HPDE6-E6E7 (cell line): ENCODE measurements around the gene USP48.
A peak's percentile ranks its signal among the peaks of the same experiment; 100 is the strongest.

Experiments
- DNase-seq: peaks from one replicate; pipeline ENCODE4 v3.0.0; 2011; ENCODE audit warnings: missing footprints; ENCODE audit errors: extremely low spot score

The USP48 gene

DNA sequence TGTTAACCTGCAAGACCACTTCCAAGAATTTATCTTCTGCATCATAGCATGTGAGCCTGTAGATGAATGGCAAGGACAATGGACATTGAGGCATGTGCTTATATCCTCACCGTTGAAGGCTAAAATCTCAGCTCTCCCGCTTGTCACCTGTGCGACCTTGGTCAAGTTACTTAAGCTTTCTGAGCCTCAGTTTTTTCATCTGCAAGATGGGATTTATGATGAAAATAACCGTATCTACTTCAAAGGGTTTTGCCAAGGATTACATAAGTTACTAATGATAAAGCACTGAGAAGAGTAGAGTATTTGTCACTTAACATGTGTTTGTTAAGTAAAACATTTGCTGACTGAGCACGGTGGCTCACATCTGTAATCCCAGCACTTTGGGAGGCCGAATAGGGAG, 128.7 kb downstream of the USP48 start:
- no peak for DNase-seq

DNA sequence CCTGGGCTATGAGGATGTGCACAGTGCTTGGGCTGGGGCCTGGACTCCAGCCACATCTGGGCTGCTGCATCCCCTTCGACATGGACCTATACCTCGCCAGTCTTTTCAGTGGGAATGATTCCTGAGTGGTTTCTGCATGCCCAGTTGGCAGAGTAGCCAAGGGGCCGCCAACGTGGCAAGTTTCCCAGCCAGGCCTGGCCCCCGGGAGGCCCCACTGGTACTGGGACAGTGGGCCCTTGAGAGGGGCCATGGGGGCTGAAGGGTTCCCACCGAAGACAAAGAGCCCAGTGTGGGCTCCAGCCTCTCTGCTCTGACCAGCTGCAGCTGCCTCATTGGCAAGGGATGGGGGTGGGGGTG, 129.2 kb downstream of the USP48 start:
- DNase-seq: no peak

DNA sequence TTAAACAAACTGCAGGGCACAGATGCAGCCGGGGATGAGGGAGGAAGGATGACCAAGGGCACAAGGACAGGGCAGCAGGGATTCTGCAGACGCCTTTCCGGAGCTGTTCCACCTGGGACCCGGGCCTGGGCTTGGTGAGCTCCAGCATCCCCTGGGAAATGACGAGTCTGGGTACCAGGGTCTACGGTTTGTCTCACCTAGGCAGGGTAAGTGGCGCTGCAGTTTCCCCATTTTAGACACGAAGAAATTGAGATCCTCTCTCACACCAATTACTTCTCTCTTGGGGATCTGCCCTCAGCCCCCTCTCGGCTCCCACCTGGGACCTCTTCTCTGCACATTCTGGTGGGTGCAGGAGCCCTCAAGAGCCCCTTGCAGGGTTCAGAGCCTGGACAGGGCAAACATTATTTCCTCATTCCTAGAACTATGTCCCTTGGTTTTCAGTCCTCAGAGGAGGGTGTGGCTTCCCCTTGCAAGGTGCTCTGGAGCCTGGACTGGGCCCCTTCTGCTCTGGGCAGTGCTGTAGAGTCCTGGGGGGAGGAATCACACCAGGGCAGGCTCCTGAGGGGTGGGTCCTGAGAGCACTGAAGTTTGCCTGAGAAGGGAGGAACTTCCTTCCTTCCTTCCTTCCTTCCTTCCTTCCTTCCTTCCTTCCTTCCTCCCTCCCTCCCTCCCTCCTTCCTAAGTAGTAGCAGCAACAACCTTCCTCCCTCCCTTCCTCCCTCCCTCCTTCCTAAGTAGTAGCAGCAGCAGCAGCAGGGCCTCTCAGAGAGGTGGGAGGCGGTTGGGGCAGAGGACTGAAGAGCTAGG, 129.8 kb downstream of the USP48 start:
- no peak for DNase-seq

DNA sequence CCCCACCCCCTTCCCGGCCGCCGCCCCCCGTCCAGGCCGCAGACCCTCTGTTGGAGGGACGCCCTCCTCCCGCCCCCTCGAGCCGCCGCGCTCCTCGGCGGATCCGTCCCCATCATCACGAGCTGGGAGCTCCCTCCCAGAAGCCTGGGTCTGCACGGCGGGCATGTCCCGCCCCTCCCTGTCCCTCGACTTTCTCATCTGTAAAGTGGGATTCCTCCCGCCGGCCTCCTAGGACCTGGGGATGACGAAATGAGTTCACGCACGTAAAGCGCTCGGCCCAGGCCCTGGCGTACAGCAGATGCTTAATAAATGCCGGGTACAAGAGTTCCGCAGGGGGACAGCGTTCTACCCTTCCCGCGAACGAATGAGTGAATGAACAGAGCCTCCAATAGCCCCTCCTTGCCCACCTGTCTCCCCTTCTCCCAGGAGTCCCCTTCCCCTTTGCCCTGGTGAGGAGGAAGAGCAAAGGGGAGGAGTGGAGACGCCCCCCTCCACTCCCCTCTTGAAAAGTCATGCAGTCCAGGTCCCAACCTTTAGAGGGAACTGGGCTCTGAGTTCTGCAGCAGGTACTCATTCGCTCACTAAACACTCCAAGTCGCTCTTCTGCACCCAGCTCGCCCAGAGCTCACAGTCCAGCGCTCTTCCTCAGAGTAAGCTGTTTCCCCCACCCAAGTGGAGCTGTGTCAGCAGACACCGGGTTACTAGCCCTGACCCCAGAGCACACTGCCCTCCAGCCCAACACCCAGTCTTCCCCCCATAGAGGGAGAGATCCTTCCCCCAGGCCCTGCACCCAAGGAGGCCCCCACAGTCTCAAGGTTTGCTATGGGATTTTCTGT, 130.6 kb downstream of the USP48 start:
- DNase-seq: no peak

DNA sequence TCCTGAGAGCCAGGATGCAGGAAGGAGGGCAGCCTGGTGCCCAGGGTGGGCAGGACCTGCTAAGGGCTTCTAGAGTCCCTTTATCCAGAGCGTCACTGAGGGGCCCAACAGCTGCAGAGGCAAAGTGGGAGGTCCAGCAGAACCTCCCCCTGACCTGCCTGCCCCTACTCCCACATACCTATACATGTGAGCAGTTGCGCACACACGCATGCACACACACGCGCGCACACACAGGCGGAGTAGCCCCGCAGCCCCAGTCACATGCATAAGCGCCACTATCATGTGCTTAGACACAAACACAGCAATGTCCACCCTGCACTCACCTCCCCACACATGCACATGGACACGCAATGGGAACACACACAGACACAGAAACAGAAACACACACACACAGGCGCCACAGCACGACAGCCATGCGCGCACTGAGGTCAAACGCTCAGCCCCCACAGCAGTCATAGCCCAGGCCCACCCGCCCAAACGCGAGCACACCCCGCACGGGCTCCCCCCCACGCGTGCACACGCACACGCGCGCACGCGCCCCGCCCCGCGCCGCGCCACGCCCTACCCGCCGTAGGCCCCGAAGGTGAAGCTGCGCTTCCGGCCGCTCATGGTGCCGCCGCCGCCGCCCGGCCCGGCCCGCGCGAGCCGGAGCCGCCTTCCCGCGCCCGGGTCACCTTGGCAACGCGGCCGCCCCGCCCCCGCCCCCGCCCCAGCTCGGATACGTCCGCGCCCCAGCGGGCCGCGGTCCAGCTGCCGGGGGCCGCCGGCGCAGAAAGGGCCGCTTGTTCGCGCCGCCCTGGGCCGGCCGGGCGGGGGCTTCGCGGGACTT, 131.5 kb downstream of the USP48 start:
- DNase-seq: no peak

DNA sequence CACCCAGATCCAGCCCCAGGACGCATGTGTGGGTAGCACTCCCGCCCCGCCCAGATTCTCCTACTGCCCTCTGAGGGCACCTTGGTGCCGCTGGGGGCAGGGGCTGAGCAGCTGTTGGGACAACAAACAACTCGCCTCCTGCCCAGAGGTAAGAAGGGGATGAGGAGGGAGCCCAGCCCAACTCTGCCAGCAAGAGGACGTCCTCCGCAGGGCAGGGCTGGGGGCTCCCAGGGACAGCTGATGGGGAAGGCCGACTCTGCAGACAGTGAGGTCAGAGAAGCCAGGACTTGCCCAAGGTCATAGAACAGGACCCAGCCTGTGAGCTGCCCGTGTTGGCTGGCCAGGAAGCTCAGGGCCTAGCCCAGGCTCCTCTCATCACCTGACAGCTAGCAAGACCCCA, 132.5 kb downstream of the USP48 start:
- no peak for DNase-seq

DNA sequence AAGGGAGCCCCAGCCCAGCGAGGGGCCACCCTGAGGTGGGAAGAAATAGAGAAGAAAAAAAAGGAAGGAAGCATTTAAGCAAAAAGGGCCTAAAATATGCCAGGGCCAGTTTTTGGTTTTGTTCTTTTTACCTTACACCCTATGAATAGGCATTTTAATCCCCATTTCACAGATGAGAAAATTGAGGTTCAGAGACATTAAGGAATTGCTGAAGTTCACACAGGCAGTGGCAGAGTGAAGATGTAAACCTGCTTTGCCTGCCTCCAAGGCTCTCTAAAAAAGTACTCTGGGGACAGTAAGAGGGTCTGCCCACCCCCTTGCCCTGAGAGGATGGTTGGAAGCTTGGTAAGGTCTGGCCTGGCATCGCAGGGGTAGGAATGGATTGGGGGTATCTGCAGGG, 133.6 kb downstream of the USP48 start:
- no peak for DNase-seq

DNA sequence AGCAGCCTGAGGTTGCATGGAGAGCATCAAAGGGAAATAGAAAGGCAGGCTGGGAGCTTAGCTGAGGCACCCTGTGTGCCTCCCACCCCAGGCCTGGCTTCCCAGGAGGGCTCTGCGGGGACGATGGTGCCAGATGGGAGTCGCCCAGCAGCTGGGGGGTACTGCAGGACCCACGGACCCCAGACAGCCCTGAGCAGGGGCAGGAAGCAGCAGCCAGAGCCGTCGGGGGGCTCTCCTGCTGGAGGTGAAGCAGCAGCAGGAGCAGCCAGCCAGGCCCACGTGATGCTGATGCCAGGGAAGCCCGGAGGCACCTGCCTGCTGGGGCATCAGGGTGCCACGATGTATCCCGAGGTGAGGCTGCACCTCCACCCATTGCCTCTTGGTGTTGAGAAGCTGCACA, 134.2 kb downstream of the USP48 start:
- DNase-seq: no peak

DNA sequence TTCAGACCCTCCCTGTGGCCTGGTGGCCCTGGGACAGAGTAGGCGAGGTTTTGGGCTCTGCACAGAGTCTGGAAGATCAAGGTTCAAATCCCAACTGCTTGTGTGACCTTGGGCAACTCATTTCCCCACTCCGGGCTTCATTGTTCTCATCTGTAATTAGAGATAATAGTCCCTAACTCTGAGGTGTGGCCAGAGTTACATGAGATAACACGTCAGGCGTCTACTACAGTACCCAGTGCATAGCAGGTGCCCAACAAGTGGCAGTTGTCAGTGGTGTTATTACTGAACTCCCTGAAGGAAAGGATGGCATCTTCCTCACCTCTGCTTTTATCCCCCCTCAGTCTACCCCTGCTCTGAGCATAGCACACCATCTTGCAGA, 134.6 kb downstream of the USP48 start:
- DNase-seq: no peak

DNA sequence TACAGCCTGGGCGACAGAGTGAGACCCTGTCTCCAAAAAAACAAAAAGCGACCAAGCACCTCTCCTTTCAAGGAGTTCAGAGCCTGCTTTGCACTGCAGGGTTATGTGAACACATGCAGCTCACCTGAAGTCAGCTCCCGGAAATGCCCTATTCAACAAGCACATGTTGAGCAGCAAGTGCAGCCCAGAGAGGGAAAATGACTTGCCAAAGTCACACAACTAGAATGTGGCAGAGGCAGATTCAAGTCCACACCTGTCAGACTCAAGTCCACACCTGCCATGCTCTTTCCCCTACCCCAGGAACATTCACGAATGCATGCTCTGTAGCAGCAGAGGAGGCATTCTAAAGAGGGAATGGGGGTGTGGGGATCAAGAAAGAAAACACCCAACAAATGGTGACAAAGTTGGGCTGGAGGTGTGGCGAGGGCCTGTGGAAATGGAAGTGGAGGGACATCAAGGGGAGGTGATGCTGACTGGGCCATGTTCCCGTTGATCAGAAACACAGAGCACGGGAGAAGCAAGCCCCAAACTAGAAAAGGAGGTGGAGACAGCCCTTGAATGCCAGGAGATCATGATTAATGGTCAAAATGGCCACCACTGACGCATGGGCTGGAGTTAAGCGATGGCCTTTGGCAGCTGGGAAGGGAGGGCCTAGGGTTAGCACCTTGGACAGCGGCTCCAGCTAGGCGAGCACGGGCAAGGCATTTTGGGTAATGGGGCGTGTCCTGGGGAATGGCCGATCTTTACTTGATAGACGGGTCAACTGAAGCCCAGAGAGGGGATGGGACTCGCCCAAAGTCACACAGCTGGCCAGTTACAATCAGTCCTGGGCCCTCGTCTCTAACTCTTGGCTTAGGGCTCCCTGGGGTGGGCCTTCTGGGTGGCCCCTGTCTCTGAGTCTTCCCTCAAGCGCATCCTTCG, 135.3 kb downstream of the USP48 start:
- DNase-seq: peak; percentile 67

DNA sequence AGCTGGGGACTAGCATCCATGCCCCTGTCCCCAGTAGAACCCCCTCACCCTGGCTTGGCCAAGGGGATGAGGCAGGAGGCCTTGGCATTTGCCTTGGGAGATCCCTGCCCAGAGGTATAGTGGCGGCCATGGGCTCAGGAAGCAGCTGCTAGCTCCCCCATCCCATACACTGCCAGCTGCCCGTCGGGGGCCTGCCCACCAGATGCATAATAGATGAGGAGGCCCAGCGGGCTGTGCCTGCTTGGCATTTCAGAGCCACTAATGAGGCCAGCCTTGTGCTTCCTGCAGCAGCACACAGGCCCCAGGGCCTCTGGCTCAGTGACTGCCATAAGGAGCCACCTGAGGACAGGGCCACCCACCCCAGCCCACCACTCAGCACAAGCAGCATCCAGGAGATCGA, 137.4 kb downstream of the USP48 start:
- DNase-seq: no peak

DNA sequence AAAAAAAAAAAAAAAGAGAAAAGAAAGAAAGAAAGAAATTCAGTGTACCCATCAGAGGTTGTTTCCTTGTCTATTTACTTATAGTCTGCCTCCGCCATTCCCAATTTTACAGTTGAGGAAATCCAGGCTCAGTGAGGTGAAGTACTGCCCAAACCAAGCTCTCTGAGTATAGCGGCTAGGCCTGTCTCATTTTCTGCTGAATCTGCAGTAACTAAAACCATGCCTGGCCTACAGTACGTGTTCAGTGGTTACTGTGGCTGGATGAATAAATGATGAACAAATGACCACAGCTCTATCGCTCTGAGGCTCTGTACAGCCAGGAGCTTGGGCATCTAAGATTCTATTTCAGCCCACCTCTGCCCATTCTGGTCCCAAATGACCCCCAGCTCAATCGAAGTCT, 138.0 kb downstream of the USP48 start:
- DNase-seq: no peak

DNA sequence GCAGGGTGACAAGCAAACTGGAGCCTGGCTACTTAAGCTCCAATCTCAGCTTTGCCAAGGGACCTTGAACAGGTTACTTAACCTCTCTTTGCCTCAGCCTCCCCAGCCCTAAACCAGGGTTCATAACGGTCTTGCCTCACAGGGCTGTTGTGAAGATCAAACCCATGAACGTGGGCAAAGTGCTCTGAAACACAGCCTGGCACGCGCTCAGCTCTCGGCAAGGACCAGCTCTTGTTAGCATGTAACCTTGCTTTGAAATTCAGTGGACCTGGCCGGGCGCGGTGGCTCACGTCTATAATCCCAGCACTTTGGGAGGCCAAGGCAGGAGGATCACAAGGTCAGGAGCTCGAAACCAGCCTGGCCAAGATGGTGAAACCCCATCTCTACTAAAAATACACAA, 138.6 kb downstream of the USP48 start:
- DNase-seq: no peak

DNA sequence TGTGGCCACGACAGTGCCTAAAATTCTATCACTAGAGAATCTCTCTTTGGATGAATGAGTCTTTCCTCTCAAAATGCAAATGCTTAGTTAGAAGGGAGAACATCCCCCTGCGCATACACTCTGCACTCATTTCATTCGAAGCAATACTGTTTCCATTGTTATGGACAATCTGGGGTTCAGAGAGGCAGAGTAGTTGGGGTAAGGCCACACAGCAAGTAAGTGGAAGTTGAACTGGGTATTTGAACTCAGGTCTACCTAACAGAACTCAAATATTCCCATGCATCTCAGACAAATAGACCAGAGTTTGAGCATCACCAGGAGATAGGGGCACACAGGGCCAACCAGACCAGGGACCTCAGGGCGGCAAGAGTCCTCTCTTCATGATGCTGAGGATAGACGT, 139.3 kb downstream of the USP48 start:
- no peak for DNase-seq

DNA sequence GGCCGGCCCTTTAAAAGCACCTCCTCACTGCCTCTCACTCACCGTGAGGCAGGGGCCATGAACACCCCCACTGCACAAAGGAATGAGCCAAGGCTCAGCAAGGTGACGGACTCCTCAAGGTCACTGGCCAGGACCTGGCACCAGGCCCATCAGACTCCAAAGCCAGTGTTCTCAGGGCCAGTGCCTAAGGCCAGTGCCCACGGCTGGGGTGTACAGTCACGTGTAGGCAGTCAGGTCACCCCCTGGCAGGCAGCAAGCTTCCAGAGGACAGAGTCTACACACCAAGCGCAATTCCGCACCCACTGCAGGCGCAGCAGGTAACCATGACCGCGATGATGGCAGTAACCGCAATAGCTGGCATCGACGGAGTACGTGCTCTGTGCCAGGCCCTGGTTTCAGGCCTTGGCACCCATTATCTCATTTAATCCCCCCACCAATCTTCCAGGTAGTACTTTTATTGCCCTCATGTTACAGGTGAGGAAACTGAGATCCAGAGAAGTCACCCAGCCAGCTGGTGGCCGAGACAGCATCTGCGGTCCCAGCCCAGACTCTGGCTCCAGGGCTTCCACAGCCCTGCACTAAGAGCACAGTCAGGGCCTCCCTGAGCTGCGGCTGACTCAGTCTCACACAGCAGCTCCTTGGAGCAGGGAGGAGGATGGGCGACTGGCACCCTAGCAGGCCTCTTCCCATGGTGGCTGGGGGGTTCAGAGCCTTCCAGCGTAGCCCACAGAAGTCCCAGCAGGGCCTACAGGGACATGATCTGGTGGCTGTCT, 140.8 kb downstream of the USP48 start:
- no peak for DNase-seq

DNA sequence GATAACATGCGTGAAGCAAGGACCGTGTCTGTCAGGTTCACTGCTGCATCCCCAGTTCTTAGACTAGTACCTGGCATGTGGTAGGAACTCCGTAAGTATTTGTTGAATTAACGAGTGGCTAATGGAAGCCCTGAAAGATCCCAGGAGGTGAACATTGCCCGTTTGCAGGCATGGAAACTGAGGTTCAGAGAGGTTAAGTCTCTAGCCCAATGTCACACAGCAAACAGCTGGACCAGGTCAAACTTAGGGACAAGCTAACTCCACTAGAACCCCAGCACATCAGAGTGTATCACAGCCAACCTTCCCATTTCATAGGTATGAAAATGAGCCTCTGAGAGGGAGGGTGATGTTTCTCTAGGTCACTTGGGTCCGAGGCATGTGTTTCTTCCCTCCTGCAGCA, 141.4 kb downstream of the USP48 start:
- no peak for DNase-seq

DNA sequence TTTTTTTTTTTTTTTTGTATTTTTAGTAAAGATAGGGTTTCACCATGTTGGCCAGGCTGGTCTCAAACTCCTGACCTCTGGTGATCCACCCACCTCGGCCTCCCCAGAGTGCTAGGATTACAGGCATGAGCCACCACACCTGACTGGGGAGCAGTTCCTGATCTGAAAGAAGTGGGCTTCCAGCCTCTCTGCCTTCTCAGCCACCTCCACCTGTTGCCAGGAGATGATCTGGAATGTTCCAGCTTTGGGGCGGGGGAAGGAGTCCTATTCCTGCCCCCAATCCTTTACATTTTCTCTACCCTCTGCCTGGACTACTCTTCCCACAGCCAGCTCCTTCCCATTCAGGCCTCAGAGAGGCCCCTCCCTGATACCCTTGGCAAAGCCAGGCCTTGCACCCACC, 141.9 kb downstream of the USP48 start:
- no peak for DNase-seq

DNA sequence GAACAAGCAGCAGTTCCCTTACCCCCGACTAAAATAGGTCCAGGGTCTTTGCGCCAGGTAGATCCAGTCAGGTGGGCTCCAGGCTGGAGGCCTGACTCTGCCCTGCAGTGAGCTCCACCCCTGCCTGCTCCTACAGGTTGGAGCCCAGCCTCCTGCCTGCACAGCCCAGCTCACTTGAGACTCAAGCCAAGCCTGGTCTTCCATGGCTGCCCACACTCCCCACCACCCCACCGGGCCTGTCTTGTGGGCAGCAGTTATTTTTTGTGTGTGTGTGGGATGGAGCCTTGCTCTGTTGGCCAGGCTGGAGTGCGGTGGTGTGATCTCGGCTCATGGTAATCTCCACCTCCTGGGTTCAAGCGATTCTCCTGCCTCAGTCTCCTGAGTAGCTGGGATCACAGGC, 142.3 kb downstream of the USP48 start:
- no peak for DNase-seq

DNA sequence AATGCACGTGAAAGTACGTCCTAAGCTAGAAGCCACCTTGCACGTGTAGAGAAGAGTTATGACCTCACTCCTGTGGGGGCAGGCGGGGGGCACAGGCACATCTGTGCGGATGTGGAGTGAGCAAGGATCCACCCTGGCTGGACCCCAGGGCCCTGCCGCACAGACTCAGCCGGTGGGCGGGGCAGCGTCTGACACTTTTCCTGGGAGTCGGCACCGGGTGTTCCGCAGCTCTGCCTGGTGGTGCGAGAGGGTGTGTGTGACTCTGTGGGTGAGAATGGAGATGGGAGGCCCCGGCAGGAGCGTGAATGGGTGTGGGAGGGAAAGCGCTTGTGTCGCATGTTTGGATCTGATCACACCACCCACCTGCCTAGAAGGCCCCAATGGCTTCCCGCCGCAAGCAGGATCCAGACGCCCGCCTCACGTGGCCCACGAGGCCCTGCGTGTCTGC, 143.3 kb downstream of the USP48 start:
- DNase-seq: no peak

DNA sequence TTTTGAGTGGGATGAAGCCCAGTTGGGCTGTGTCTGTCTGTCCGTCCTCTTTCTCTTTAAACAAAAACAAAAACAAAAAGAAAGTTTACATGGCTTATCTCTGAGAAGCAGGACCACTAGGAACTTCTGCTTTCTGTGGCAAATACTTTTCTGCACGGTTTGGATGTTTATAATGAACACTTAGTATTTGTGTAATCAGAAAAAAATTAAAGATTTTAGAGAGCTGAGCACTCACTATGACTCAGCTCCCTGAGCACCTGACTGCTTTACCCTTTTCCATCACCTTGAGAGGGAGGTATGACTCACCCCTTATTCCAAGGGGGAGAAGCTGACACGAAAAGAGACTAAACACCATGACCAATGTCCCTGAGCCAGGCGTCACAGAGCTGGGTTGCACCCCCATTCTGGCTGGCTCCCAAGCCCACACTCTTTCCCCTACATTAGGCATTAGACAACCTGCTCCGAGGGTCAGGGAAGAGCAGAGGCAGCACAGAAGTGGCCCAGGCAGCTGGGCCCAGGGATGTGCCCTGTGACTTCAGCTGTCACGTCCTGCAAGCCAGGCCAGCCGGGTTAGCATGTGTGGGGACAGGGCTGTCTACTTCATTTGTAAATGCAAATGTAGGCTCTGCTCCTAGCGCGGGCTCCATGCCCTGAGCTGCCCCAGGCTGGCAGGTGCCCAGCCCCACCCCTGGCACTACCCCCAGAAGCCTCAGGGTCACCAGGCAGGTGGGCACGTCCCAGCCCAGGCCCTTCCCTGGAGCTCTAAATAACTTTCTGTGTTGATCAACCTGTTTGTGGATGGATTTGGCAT, 144.2 kb downstream of the USP48 start:
- DNase-seq: peak; percentile 92
